ENCODE data around the gene CTSD. TPM values are rescaled to one million over a fixed set of nuclear protein-coding genes. Genes with fewer than 3 reads are reported as not detected.
A peak's percentile ranks its signal among the peaks of the same experiment; 100 is the strongest.

CTSD gene
- total RNA-seq, 1 donor from 2014 or later: 940 TPM

DNA sequence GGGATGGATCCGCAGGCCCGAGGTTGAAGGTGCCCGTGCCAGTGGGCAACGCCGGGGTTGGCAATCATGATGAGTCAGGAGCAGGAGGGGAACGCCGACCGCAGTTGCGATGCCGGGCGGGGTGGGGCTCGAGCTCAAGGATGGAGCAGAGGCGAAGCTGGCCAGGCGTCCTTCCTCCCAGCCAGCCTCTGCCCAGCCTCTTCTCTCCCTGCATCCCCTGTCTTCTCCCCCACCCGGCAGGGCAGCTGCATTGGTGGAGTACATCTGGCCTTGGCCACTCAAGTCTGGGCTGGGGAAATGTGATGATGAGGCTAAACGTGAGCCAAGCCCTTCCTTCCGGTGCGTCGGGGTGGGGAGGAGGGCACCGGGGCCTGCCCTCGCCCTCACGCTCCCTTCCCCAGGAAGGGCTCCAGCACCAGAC is 17.2 kb downstream of the CTSD start:
- peak; percentile 89 for DNase-seq (ENCODE audit: low spot score)

DNA sequence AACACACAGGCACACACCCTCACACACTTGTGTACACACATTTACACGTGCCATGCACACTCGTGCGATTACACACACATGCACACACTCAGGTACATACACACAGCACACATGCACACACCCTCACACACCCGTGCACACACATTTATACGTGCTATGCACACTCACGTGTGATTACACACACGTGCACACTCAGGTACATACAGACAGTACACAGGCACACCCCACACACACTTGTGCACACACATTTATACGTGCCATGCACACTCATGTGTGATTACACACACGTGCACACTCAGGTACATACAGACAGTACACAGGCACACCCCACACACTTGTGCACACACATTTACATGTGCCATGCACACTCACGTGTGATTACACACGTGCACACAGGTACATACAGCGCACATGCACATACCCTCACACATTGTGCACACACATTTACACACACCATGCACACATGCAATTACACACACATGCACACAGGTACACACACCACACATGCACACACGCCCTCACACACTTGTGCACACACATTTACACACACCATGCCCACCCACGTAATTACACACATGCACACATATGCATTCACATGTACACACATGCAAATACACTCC is 17.9 kb downstream of the CTSD start:
- peak; percentile 20 for DNase-seq (ENCODE audit: low spot score)

DNA sequence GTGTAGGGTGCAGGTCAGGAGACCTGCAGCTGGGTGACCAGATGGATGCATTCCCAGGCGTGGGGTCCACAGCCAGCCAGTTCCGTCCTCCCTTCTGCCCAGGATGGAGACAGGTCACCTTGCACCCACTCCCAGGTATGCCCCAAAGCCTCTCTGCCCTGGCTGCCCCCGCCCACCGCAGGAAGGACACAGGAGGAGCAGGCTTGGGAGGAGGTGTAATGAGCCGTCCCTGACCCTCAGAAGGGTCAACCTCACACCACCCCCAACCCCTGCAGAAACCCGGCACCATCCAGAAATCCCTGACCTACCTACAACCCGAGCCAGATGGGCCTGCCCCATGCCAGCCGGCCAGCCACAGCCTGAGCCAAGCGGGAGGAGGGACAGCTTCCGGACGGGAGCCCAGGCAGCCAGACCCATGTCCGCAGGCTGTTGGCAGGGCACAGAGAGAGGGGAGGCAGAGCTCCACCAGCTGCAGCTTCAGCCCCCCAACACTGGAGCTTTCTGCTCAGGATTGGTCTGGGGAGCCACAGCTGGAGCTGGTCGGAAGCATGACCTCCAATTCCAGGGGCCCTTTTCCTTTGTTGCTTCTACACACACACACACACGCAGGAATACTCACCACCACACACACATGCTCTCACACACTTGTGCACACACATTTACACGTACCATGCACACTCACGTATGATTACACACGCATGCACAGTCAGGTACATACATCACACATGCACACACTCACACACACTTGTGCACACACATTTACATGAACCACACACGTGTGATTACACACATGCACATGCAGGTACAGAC is 18.6 kb downstream of the CTSD start:
- no peak for DNase-seq (ENCODE audit: low spot score)

DNA sequence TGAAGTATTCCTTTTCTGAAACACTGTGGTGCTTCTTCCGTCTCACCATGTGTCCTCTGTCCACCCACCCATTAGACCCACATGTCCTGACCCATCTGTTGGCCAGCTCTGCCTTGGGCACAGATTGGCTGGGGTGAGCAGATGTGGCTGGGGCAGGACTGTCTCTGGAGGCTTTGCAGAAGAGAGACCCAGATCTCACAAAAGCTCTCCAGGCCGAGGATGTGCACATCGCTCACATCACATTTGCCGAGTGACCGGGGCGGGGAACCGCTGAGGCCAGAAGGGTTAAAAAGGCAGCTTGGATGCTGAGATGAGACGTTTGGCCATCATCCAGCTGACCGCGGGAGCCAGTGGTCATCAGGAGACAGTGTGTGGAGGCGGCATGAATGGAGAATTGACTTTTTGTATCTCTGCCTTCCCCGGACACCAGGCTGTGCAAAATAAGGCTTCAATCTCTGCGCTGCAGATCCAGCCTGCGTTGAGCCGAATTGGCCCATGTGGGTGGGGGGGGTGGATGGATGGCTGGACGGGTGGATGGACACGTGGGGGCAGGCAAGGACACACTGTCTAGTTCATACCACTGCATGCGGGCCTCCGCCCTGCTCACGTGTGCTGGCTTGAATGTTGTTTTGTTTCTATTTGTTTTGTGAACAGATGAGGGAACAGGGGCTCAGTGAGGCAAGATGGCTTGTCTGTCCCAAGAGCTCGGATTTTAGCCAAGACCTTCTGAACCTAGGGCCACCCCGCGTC is 19.4 kb downstream of the CTSD start:
- DNase-seq (ENCODE audit: low spot score): peak; percentile 86

DNA sequence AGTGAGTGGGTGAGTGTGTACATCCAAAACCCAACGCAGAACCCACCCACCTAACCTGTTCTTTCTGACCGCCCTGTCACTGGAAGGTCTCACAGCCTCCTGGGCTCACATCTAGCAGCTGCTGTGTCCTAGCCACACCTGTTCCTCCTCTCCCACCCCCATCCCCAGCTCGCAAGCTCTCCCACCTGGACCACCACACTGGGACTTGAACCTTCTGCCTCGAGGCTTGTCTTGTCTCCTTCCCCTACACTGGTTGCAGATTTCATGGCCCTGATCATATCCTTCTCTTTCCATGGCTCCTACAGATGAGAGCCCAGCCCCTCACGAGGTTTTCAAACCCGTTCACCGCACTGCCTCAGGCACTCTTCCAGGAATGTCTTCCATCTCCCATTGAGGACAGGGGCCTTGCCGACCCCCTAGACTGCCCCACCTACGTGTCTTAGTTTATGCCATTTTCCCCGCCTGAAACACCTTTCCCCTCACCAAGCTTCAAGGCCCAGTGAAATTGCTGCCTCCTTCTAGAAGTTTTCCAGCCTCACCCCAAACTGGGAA is 20.1 kb downstream of the CTSD start:
- DNase-seq (ENCODE audit: low spot score): peak; percentile 39

DNA sequence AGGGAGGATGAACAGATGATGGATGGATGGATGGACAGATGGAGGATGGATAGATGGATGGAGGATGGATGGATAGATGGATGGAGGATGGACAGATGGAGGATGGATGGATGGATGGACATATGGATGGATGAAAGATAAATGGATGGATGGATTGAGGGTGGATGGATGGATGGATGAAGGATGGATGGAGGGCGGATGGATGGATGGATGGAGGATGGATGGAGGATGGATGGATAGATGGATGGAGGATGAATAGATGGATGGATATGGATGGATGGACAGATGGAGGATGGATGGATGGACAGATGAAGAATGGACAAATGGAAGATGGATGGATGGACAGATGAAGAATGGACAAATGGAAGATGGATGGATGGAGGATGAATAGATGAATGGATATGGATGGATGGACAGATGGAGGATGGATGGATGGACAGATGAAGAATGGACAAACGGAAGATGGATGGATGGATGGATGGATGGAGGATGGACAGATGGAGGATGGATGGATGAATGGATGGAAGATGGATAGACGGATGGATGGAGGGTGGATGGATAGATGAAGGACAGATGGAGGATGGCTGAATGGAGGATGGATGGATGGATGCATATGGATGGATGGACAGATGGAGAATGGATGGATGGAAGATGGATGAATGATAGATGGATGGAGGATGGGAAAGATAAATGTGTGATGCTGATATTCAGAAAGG is 20.7 kb downstream of the CTSD start:
- no peak for DNase-seq (ENCODE audit: low spot score)

DNA sequence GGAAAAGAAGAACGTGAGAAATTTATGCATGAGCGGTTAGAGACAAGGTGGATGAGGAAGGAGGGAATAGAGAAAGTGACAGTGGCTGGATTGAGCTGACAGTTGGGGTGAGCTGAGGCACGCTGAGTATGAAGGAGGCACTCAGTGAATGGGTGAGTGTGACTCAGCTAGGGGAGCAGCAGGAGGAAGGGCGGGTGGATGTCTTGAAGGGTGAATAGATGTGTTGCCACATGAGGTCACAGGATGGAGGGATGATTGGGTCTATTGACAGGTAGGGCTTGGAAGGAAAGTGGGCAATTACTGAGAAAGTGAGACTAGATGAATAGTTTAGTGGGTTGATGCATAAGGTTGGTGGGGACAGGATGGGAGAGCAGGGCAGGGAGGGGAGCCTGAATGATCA is 21.4 kb downstream of the CTSD start:
- DNase-seq (ENCODE audit: low spot score): peak; percentile 49

DNA sequence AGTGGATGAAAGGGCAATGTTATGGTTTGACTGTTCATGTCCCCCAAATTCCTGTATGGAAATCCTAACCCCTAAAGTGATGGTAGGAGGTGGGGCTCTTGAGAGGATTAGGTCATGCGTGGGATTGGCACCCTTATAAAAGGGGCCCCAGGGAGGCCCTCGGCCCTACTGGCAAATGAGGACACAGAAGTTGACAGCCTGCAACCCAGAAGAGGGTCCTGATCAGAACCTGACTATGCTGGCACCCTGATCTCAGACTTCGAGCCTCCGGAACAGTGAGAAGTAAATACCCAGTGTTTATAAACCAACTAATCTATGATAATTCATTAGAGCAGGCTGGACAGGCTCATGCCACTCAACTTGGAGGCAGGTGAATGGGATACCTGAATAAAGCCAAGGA is 22.0 kb downstream of the CTSD start:
- peak; percentile 57 for DNase-seq (ENCODE audit: low spot score)

DNA sequence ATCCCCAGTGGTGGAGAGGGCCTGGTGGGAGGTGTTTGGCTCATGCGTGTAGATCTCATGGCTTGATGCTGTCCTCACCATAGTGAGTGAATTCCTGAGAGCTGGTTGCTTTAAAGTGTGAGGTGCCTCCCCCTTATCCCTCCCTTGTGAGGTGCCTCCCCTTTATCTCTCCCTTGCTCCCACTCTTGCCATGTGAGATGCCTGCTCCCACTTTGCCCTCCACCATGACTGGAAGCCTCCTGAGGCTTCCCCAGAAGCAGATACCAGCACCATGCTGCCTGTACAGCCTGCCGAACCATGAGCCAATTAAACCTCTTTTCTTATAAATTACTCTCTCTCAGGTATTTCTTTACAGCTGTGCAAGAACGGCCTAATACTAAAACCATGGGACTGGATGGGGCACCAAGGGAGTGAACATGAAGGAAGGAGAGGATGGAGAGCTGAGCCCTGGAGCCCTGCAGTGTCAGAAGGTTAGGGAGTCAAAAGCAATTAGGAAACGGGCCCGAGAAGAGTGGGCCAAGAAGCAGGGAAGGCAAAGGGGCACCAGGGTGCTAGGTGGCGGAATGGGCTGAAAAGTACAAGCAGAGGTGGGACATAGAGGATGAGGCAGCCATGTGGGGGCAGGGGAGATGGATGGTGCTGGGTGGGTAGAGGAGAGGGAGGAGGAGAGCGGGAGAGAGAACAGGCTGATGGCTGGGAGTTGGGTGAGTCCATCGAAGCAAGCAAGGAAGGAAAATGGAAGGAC is 22.8 kb downstream of the CTSD start:
- DNase-seq (ENCODE audit: low spot score): peak; percentile 45

DNA sequence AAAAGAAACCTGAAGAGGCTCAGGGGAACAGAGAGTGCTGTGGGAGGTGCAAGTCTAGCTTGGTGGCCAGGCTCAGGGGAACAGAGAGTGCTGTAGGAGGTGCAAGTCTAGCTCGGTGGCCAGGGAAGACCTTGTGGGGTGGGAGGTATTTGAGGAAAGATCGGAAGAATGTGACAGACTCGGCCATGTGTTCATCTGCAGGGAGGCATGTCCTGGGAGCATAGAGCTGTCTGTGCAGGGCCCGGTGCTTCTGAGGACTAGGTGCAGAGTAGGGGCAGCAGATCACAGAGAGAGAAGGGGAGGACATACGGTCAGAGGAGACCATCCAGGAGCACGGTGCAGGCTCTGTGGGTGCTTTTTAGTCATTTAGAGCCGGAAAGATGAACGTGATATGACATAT is 24.2 kb downstream of the CTSD start:
- DNase-seq (ENCODE audit: low spot score): peak; percentile 67

DNA sequence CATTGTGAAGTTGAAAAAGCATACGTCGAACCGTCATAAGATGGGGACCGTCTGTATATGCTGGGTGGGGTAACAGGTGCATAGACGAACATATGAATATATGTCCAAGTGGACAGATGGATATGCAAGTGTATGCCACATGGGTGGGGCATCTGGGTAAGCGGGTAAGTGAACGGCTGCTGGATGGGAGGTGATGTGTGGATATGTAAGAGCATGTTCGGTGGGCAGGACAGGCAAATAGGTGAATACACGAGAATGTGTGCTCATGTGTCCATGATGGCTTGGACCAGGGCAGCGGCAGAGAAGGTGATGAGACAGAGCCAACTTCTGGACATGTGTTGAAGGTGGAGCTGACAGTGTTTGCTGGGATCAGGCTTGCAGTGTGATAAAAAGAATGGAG is 25.3 kb downstream of the CTSD start:
- DNase-seq (ENCODE audit: low spot score): peak; percentile 62

DNA sequence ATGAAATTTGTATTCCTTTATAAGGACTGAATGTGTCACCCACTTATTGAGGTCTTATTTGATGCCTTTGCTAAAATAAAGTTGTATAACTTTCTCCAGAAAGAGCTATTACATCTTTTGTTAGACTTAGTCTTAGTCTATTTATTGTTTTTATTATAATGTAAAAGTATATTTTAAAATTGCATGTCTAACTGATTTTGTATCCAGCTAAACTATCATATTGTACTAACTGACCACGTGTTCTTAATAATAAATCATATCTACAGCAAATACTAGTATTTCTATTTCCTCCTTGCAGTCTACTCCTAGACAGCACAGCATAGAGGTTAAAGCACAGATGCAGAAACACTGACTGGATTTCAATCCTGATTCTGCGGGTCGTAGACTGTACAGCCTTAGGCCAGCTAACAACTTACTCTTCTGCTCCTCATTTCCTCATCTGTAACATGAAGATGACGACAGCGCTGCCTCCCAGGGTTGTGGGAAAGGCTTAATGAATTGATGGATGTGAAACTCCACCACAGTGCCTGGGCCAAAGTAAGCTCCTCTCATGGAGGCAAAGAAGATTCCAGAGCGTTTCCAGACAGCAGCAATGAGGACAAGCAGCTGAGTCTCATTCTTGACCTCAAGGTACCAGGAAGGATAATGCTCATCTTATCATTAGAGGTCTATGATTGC is 26.5 kb downstream of the CTSD start:
- DNase-seq (ENCODE audit: low spot score): peak; percentile 28

DNA sequence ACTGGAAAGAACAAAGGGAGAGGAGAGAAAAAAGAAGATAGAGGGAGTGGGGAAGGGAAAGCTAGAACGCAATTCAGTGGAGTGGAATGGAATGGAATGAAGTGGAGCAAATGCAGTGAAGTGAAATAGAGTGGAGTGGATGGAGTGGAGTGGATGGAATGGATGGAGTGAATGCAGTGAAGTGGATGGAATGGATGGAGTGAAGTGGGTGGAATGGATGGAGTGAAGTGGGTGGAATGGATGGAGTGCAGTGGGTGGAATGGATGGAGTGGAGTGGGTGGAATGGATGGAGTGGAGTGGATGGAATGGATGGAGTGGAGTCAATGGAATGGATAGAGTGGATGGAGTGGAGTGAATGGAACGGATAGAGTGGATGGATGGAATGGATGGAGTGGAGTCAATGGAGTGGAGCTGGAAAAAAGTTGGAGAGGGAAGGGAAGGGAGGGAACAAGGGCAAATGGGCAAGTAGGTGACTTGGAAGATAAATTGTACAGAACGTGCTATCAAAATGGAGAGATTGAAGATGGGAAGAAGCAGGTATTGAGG is 27.2 kb downstream of the CTSD start:
- no peak for DNase-seq (ENCODE audit: low spot score)

DNA sequence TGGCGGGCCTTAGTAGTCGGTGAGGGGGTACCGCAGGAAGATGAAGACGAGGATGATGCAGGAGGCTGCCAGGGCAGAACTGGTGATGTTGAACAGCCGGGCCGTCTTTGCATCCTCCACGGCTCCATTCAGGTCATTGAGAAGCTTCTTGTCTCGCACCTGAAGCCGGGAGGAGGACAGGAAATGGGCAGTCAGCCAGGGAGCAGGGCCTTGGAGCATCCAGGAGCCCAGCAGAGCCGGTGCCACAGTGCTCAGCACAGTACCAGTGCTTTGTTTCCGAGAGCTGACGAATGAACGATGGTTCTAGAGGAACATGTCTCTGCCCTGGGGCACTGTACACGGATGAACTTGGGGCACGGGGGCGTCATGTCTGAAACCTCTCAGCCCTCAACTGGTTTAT is 28.5 kb downstream of the CTSD start:
- peak; percentile 79 for DNase-seq (ENCODE audit: low spot score)

DNA sequence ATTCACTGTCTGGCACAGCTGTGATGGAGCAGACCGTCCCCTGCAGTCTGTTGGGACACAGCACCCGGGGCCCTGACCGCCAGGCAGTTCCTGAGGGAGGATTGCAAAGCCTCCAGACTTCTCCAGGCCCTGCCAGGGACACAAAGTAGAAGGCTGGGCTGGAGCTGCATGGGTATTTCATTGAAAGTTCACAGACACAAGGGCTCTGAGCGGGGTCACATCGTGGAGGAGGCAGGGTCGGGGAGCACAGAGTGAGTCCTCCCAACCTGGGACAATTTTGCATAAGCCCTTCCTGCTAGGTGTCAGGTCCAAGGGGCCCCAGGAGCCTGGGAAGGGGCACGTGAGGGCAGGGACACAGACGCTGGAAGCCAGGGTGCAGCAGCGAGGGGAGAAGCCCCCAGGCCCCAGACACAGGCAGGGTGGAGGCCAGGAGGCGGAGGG is 29.1 kb downstream of the CTSD start:
- DNase-seq (ENCODE audit: low spot score): peak; percentile 84

DNA sequence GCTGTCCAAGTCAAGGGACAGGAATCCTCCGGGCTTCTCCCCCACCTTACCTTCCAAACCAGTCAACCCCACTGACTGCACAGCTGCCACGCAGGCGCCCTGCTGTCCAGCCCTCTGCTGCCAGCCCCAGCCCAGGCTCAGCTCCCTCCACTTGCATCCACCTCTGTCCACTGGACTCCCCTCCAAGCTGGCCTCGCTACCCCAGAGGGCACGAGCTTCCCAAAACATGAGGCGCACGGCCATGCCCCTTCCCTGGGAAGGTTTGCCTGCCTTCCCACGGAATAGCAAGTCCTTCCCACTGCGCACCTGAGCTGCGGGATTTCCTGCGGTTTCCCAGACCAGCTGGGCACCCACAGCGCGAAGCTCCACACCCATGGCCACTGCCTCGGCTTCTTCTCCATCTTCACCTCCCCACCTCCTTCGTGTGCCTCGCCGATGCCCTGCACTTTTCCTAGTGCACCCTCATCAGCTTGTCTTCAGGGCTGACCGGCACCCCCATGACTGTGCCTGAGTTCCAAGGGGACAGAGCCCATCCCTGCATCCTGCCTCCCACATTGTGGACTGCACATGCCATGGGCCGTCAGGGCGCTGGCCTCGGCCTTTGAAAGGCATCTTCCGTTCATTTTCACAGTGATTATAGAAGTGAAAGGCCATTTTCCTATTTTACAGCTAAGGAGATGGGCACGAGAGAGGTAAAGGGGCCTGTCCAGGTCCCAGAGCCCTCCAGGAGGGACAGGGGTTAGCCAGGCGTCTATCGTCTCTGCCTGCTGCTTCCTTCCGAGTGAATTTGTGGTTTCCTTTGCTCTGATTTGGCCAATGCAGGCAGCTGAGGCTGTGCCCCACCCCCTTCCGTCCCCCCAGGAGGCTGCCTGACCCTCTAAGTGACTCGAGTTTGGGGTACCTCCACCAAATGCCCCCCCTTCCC is 29.7 kb downstream of the CTSD start:
- peak; percentile 84 for DNase-seq (ENCODE audit: low spot score)

DNA sequence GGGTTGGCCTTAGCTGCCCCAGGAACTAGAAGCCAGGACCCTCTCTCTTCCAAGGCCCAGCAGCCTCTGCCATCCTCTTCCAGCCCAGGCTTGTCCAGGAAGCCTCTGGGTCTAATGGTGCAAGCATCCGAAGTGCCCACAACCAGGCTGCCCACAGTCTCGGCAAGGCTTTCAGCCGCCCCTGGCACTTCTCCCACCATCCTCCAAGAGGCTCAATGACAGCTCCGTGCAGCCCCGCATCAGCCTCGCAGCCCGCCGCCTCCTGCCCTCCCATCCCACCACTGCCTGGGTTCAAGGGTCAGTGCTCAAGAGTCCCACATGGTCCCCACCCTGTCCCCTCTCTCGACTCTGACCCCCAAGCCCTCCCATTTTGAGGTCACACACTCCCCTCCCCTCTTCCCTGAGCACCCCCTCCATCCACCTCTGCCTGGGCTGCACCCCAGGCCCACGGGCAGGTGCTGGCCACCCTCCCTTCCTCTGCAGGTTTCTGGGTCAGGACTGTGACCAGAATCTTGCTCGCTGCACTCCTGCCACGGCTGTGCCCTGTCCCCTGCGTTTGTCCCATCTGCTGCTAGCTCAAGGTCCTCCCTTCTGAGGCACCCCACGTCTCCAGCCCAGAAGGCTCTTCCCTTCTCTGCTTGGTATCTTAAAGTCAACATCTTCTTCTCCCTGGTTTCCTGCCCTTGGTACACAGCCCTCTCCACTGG is 30.6 kb downstream of the CTSD start:
- peak; percentile 73 for DNase-seq (ENCODE audit: low spot score)
